Tibial nerve (tissue), 4 donors: ENCODE data around the gene ITPK1. TPM values are rescaled to one million over a fixed set of nuclear protein-coding genes. Genes with fewer than 3 reads are reported as not detected.
A peak's percentile ranks its signal among the peaks of the same experiment; 100 is the strongest.

ENCODE experiments used
- DNase-seq, 2 donors: peaks; one replicate each; pipeline ENCODE4 v3.0.0-alpha.2; 2019; ENCODE audit warnings: low spot score in 2 of 2
- H3K27ac ChIP-seq, 4 donors: fragments of 200-600 bp; sonication (generic) in 3 of 4; one replicate each; pipeline ENCODE4 v1.5.1; 2017 to 2019; ENCODE audit warnings: mild to moderate bottlenecking in 1 of 4
- H3K27me3 ChIP-seq, 2 donors: fragments of 200-600 bp; sonication (generic) in 1 of 2; one replicate each; pipeline versions ENCODE4 v1.5.1 to v1.6.0; 2017 to 2019
- H3K36me3 ChIP-seq, 3 donors: fragments of 200-600 bp; sonication (generic); one replicate each; pipeline ENCODE4 v1.5.1; 2018 to 2019
- H3K4me1 ChIP-seq, 4 donors: fragments of 200-600 bp; sonication (generic) in 3 of 4; one replicate each; pipeline ENCODE4 v1.5.1; 2017 to 2019
- H3K4me3 ChIP-seq, 4 donors: fragments of 200-600 bp; sonication (generic) in 3 of 4; one replicate each; pipeline ENCODE4 v1.5.1; 2017 to 2019; ENCODE audit warnings: mild to moderate bottlenecking in 1 of 4, moderate library complexity in 1 of 4
- H3K9me3 ChIP-seq, 4 donors: fragments of 200-600 bp; sonication (generic) in 3 of 4; one replicate each; pipeline ENCODE4 v1.5.1; 2017 to 2019
- EP300 ChIP-seq, 2 donors: sonication (generic); formaldehyde crosslinking; IDR thresholded peaks; one replicate each; pipeline ENCODE4 v1.6.1; 2017; ENCODE audit warnings: antibody characterized with exemption in 2 of 2, mild to moderate bottlenecking in 1 of 2
- POLR2A ChIP-seq, 2 donors: fragments of 450-650 bp; IDR thresholded peaks; one replicate each; pipeline ENCODE4 v1.6.1; 2017; ENCODE audit warnings: antibody characterized with exemption in 2 of 2, mild to moderate bottlenecking in 2 of 2, moderate library complexity in 2 of 2
- WGBS, 2 donors: methylation state at CpG; one replicate each; pipeline ENCODE4 v1.1.5; 2018; 5-methylcytosine and 5-hydroxymethylcytosine counted together
- total RNA-seq, 4 donors: library from RNA; depleted of rRNA; stranded (reverse); fragments of >200 nt; gene quantifications; one replicate each; pipeline ENCODE4 v1.1.0, GENCODE V29; 2016
- TF ChIP-seq, protein P1 (sequence below), 5 experiments: fragments of 200-600 bp in 3 of 5; fragments of 450-650 bp in 2 of 5; sonication (generic) in 3 of 5; IDR thresholded peaks; one replicate each; pipeline ENCODE4 v1.5.1; 2016 to 2019; ENCODE audit warnings: antibody characterized with exemption in 5 of 5, mild to moderate bottlenecking in 3 of 5, moderate library complexity in 2 of 5

ITPK1 gene
- total RNA-seq, 4 donors from 2014 or later = 67.4 to 121 (median 92.5) TPM

DNA sequence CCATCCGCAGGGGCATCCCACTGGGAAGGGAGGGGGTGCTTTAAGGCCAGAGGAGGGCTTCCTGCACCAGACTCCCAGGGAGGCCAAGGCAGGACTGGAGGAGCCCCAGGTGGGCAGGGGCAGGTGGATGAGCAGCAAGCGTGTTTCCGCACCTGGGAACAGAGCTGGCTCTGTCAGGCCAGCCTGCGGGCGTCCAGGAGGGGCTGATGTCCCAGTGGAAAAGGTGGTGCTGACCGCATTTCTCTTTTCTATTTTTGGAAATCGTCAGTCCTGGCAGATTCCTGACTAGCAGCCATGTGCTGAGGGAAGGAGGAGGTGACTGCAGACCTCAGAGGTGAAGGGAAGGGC, 165.6 kb downstream of the ITPK1 start:
- peaks cover 0 to 41% (median 16%) of the 10 kb centered on the region in 4 donors for H3K4me1 ChIP-seq
- 84 to 90% methylated on average over 7 of the region's 7 CpGs for WGBS, 2 donors
- no peak overlapping the region for H3K4me3 ChIP-seq
- no peak for DNase-seq
- no peaks in the 10 kb centered on the region for H3K9me3 ChIP-seq
- no peaks in the 10 kb centered on the region for H3K27me3 ChIP-seq
- H3K27ac ChIP-seq = no peak overlapping the region
- H3K36me3 ChIP-seq = peaks cover 0 to 59% (median 9%) of the 10 kb centered on the region in 3 donors
- TF ChIP-seq EP300 (IDR thresholded peaks at IDR 0.05) (no peak), POLR2A (IDR thresholded peaks at IDR 0.05) (no peak)
- TF ChIP-seq, protein P1, sequence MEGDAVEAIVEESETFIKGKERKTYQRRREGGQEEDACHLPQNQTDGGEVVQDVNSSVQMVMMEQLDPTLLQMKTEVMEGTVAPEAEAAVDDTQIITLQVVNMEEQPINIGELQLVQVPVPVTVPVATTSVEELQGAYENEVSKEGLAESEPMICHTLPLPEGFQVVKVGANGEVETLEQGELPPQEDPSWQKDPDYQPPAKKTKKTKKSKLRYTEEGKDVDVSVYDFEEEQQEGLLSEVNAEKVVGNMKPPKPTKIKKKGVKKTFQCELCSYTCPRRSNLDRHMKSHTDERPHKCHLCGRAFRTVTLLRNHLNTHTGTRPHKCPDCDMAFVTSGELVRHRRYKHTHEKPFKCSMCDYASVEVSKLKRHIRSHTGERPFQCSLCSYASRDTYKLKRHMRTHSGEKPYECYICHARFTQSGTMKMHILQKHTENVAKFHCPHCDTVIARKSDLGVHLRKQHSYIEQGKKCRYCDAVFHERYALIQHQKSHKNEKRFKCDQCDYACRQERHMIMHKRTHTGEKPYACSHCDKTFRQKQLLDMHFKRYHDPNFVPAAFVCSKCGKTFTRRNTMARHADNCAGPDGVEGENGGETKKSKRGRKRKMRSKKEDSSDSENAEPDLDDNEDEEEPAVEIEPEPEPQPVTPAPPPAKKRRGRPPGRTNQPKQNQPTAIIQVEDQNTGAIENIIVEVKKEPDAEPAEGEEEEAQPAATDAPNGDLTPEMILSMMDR (IDR thresholded peaks at IDR 0.05) = no peak

DNA sequence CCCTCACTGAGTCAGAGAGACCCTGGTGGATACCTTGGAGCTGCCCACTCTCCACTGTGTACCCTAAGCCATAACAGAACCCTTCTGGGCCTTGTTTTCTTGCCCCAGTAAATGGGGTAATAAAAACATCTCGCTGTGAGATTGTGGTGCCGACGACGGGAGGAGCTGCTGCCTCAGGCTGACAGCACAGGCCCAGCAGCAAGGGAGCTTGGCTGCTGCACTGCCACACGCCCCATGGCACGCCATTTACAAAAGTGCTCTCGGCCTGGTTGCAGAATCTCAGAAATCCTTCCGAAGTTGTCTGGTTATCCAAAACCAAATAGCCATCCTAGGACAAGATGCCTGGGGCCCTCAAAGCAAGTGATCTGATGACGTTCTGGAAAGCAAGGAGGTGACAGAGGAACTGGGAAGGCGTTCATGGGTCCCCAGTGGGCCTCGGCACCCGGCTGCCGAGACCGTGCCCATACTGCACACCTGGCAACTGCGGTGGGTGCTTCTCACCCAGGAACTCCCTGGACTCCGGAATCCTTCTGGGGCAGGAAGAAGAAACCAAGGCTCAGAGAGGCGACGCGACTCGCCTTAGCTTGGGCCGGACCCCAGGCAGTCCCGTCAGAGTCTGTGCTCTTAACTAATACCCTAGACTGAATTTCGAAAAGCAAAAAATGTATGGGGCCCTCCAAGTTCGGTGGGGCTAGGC, 166.1 kb downstream of the ITPK1 start:
- TF ChIP-seq EP300 (IDR thresholded peaks at IDR 0.05) = no peak
- TF ChIP-seq POLR2A (IDR thresholded peaks at IDR 0.05) = no peak
- TF ChIP-seq, protein P1 (IDR thresholded peaks at IDR 0.05) = no peak
- H3K4me1 ChIP-seq = peaks cover 0 to 41% (median 16%) of the 10 kb centered on the region in 4 donors
- H3K27ac ChIP-seq = no peak overlapping the region
- no peak for DNase-seq
- no peak overlapping the region for H3K4me3 ChIP-seq
- peaks cover 0 to 60% (median 11%) of the 10 kb centered on the region in 3 donors for H3K36me3 ChIP-seq
- no peaks in the 10 kb centered on the region for H3K9me3 ChIP-seq
- 87 to 88% methylated on average over 22 to 24 of the region's 24 CpGs for WGBS, 2 donors
- H3K27me3 ChIP-seq = no peaks in the 10 kb centered on the region

DNA sequence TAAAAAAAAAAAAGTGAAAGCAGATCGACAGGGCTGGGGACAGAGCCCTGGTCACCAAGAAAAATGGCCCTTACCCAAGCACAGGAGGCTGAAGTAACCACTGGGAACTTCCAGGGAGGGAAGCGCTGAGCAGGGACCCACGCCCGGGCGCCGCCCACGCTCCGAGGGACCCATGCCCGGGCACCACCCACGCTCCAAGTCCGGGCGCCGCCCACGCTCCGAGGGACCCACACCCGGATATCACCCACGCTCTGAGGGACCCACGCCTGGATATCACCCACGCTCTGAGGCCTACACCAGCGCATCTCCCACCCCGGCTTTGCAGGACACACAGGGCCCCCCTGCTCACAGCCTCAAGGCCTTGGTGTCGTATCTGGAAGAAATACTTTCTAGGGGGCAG, 167.1 kb downstream of the ITPK1 start:
- no peak for TF ChIP-seq POLR2A (IDR thresholded peaks at IDR 0.05)
- H3K36me3 ChIP-seq = peaks cover 0 to 65% (median 11%) of the 10 kb centered on the region in 3 donors
- no peak overlapping the region for H3K27ac ChIP-seq
- WGBS, 2 donors = 80 to 90% methylated on average over 16 to 22 of the region's 22 CpGs
- no peaks in the 10 kb centered on the region for H3K27me3 ChIP-seq
- H3K4me3 ChIP-seq = no peak overlapping the region
- DNase-seq = no peak
- H3K4me1 ChIP-seq = peaks cover 0 to 40% (median 16%) of the 10 kb centered on the region in 4 donors
- no peaks in the 10 kb centered on the region for H3K9me3 ChIP-seq

DNA sequence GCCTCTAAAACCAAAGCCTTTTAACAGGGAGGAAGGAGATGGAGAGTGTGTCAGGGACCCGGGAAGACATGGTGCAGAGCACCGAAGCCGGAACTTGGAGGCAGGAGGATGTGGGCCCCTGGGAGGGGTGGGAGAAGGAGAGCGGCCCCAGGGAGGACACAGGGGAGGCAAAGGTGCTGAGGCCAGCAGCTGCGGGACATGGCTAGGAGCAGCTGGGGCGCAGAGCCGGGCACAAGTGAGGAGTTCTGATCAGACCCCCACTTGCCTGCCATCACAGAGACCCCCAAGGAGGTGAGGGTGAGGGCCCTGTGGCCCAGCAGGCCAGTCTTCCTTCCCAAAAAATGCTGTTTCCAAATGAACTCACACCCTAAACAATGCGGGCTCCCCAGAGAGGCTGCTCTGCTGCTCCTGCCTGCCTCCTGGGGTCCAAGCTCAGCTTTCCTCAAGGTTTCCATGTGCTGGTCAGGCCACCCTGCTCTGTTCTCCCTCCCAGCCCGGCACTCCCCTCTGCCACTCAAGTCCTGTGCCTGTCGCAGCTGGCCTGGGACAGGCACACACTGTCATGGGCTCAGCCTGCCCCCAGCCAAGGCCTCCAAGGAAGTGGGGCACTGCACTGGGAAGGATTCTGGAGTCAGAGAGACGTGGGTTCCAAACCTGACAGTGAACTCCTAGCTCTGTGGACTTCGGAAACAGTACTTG, 168.7 kb downstream of the ITPK1 start:
- peak overlapping the region in 1 of 4 donors; percentile 2 for H3K27ac ChIP-seq

DNA sequence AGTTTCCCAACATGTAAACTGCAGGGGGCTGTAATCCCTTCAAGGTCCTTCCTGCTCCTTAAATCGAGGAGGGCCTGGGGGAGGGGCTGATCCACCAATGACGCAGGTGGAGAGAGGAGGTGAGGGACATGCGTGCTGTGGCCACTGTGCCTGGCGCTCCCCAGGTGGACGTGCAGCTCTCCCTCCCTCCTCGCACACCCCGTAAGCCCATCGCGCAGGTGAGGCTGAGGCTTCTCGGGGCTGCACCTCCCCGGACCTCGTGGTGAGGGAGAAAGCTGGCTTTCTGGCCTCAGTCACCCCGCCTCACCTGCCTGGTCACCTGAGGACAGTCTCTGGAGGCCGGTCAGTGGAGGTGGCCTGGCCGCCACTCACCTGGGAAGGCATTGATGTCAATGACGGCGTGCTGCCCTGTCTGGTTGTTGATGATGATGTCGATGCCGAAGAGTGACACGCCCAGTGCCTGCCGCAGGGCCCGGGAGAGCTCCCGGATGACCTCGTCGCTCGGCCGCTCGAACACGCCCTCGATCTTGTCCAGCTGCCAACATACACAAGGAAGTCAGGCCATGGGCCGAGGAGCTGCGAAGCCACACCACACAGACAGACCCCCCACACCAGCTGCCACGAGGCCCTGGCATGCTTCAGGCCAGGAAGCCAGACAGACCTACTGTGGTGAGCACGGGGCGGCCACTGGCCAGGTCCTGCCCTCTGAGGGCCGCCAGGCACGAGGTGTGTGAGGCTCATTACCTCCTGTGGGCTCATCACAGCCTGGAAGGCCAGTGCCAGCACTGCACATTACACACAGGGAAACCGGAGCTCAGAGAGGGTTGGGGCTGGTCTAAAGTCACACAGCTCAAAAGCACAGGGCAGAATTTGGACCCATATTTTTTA, 169.5 kb downstream of the ITPK1 start:
- peak overlapping the region in 2 of 4 donors; percentile 2 to 18 for H3K27ac ChIP-seq
- peaks cover 0 to 85% (median 17%) of the 10 kb centered on the region in 3 donors for H3K36me3 ChIP-seq
- DNase-seq = peak; percentile 19 to 47

More for the DNA sequence above, 168.7 kb downstream of the ITPK1 start:
- peaks cover 0 to 24% (median 13%) of the 10 kb centered on the region in 4 donors for H3K4me1 ChIP-seq
- no peak overlapping the region for H3K4me3 ChIP-seq
- H3K36me3 ChIP-seq = peaks cover 0 to 81% (median 11%) of the 10 kb centered on the region in 3 donors
- H3K27me3 ChIP-seq = no peaks in the 10 kb centered on the region
- TF ChIP-seq, protein P1 (IDR thresholded peaks at IDR 0.05) = no peak
- TF ChIP-seq POLR2A (IDR thresholded peaks at IDR 0.05) (no peak), EP300 (IDR thresholded peaks at IDR 0.05) (no peak)
- H3K9me3 ChIP-seq = no peaks in the 10 kb centered on the region
- DNase-seq = no peak
- WGBS, 2 donors = 79 to 89% methylated on average over 11 to 12 of the region's 12 CpGs

More for the DNA sequence above, 169.5 kb downstream of the ITPK1 start:
- peaks cover 0 to 16% (median 8%) of the 10 kb centered on the region in 4 donors for H3K4me1 ChIP-seq
- TF ChIP-seq, protein P1 (IDR thresholded peaks at IDR 0.05) = no peak
- peak in 1 of 2 donors; percentile 32 for TF ChIP-seq EP300 (IDR thresholded peaks at IDR 0.05)
- TF ChIP-seq POLR2A (IDR thresholded peaks at IDR 0.05) = no peak
- WGBS, 2 donors = 60 to 67% methylated on average over 24 to 37 of the region's 38 CpGs
- no peaks in the 10 kb centered on the region for H3K27me3 ChIP-seq
- no peak overlapping the region for H3K4me3 ChIP-seq
- H3K9me3 ChIP-seq = no peaks in the 10 kb centered on the region
